A549 (cell line): Measurements from ENCODE around the gene DPYSL4. TPM values are rescaled to one million over a fixed set of nuclear protein-coding genes. Genes with fewer than 3 reads are reported as not detected.

Experiments
- ATAC-seq, 2 experiments: fragments of 200-7000 bp in 1 of 2; fragments of >200 bp in 1 of 2; cut with Nextera tagmentation in 1 of 2; cut with Tn5 transposase in 1 of 2; 3 replicates each; pipeline versions ENCODE4 v1.8.0 to v1.9.1; 2018 to 2020; ENCODE audit warnings: mild to moderate bottlenecking in 1 of 2, moderate library complexity in 1 of 2
- CTCF ChIA-PET: fragments of 300-600 bp; sonication (Branson Sonifier 250); formaldehyde crosslinking; extraction: SDS; loops from one replicate; lab custom pipeline; 2021; ENCODE audit warnings: antibody characterized with exemption, inconsistent platforms; lab: Yijun Ruan, JAX
- POLR2A ChIA-PET: fragments of 350-600 bp; formaldehyde crosslinking; extraction: SDS; loops from one replicate; lab custom pipeline; 2021; ENCODE audit warnings: antibody characterized with exemption, inconsistent platforms; lab: Yijun Ruan, JAX
- DNase-seq, 2 experiments: peaks; one replicate each; pipeline versions ENCODE4 v3.0.0 to v3.0.0-alpha.2; 2011 to 2016; ENCODE audit warnings: low read depth in 1 of 2, low spot score in 1 of 2
- FAIRE-seq: peaks from 2 replicates; lab custom pipeline; 2011; peaks lifted over from hg19 to GRCh38; lab: Jason Lieb, UNC
- H3K27ac ChIP-seq, 2 experiments: fragments of >200 bp; sonication (Bioruptor Twin); formaldehyde crosslinking; 3 replicates each; pipeline ENCODE4 v1.5.1; 2016 to 2017
- H3K4me1 ChIP-seq: fragments of >200 bp; sonication (Bioruptor Twin); formaldehyde crosslinking; 3 replicates; pipeline ENCODE4 v1.6.1; 2016
- H3K4me2 ChIP-seq: fragments of >200 bp; sonication (Bioruptor Twin); formaldehyde crosslinking; 3 replicates; pipeline ENCODE4 v1.6.1; 2016
- H3K4me3 ChIP-seq: fragments of >200 bp; sonication (Bioruptor Twin); formaldehyde crosslinking; 3 replicates; pipeline ENCODE4 v1.5.1; 2016
- H3K9me3 ChIP-seq: fragments of >200 bp; sonication (Bioruptor Twin); formaldehyde crosslinking; 3 replicates; pipeline ENCODE4 v1.6.1; 2016
- CBX2 ChIP-seq: fragments of 200-600 bp; sonication (generic); IDR thresholded peaks from 2 replicates; pipeline ENCODE4 v1.6.1; 2016; ENCODE audit warnings: low read depth, mild to moderate bottlenecking, borderline replicate concordance
- CHD2 ChIP-seq: fragments of 150-350 bp; IDR thresholded peaks from 2 replicates; pipeline ENCODE4 v1.6.1; 2014; ENCODE audit warnings: low read length; ENCODE audit not compliant: partially characterized antibody
- CHD4 ChIP-seq: fragments of 200-600 bp; sonication (generic); IDR thresholded peaks from 2 replicates; pipeline ENCODE4 v1.6.1; 2016; ENCODE audit warnings: antibody characterized with exemption, mild to moderate bottlenecking, borderline replicate concordance
- EHF ChIP-seq: fragments of 250-450 bp; sonication (Bioruptor Pico); IDR thresholded peaks from 2 replicates; pipeline ENCODE4 v1.5.0; 2020; ENCODE audit warnings: mild to moderate bottlenecking
- ESRRA ChIP-seq: fragments of 150-350 bp; IDR thresholded peaks from 2 replicates; pipeline ENCODE4 v1.6.1; 2014; ENCODE audit warnings: mild to moderate bottlenecking, low read length, borderline replicate concordance
- HDAC2 ChIP-seq: fragments of 200-600 bp; sonication (generic); IDR thresholded peaks from 2 replicates; pipeline ENCODE4 v1.6.1; 2016
- HEYL ChIP-seq: fragments of 250-450 bp; sonication (Bioruptor Pico); IDR thresholded peaks from 2 replicates; pipeline ENCODE4 v1.8.0; 2021; ENCODE audit warnings: mild to moderate bottlenecking, moderate library complexity
- HOXB13 ChIP-seq: fragments of 250-450 bp; sonication (Bioruptor Pico); IDR thresholded peaks from 2 replicates; pipeline ENCODE4 v1.5.0; 2020; ENCODE audit warnings: low read depth, mild to moderate bottlenecking, moderate library complexity
- HOXB5 ChIP-seq: fragments of 250-450 bp; sonication (Bioruptor Pico); IDR thresholded peaks from 2 replicates; pipeline ENCODE4 v1.5.0; 2020; ENCODE audit warnings: mild to moderate bottlenecking, moderate library complexity
- JUN ChIP-seq, 2 experiments: fragments of >200 bp; sonication (Bioruptor Twin); formaldehyde crosslinking; IDR thresholded peaks; 2 replicates in 1 of 2; 3 replicates in 1 of 2; pipeline ENCODE4 v1.6.1; 2016 to 2017
- JUNB ChIP-seq: fragments of >200 bp; sonication (Bioruptor Twin); formaldehyde crosslinking; IDR thresholded peaks from 2 replicates; pipeline ENCODE4 v1.6.1; 2016
- NFE2L2 ChIP-seq: fragments of 150-350 bp; conservative IDR thresholded peaks from 2 replicates; pipeline ENCODE4 v1.6.1; 2014; ENCODE audit warnings: low read length
- NPAS2 ChIP-seq: fragments of 250-450 bp; sonication (Bioruptor Pico); IDR thresholded peaks from 2 replicates; pipeline ENCODE4 v1.8.0; 2022; ENCODE audit warnings: mild to moderate bottlenecking, moderate library complexity, borderline replicate concordance
- NR3C1 ChIP-seq: fragments of >200 bp; sonication (Bioruptor Twin); formaldehyde crosslinking; IDR thresholded peaks from 3 replicates; pipeline ENCODE4 v1.6.1; 2017
- RARB ChIP-seq: fragments of 250-450 bp; sonication (Bioruptor Pico); IDR thresholded peaks from 2 replicates; pipeline ENCODE4 v1.8.0; 2021; ENCODE audit warnings: mild to moderate bottlenecking, moderate library complexity
- RNF2 ChIP-seq: fragments of 200-600 bp; sonication (generic); IDR thresholded peaks from 2 replicates; pipeline ENCODE4 v1.6.1; 2016; ENCODE audit warnings: low read depth, mild to moderate bottlenecking, antibody characterized with exemption, moderate library complexity, borderline replicate concordance
- SMC3 ChIP-seq: fragments of >200 bp; sonication (Bioruptor Twin); formaldehyde crosslinking; IDR thresholded peaks from 3 replicates; pipeline ENCODE4 v1.6.1; 2018; ENCODE audit warnings: inconsistent platforms
- SREBF2 ChIP-seq: fragments of 450-650 bp; IDR thresholded peaks from 2 replicates; pipeline ENCODE4 v1.6.1; 2014; ENCODE audit warnings: mild to moderate bottlenecking, moderate library complexity
- TFCP2L1 ChIP-seq: fragments of 250-450 bp; sonication (Bioruptor Pico); IDR thresholded peaks from 2 replicates; pipeline ENCODE4 v1.5.0; 2021; ENCODE audit warnings: mild to moderate bottlenecking
- TP53 ChIP-seq: fragments of 250-450 bp; sonication (Bioruptor Pico); IDR thresholded peaks from 2 replicates; pipeline ENCODE4 v1.5.0; 2021; ENCODE audit warnings: mild to moderate bottlenecking, moderate library complexity
- ZC3H11A ChIP-seq: fragments of 450-650 bp; IDR thresholded peaks from 2 replicates; pipeline ENCODE4 v1.6.1; 2014; ENCODE audit warnings: antibody characterized with exemption, mild to moderate bottlenecking
- ZNF302 ChIP-seq: fragments of 250-450 bp; sonication (Bioruptor Pico); IDR thresholded peaks from 2 replicates; pipeline ENCODE4 v1.9.0; 2021; ENCODE audit warnings: inconsistent platforms, mild to moderate bottlenecking, moderate library complexity
- WGBS: methylation state at CpG from one replicate; pipeline ENCODE4 v1.1.6; 2017; ENCODE audit errors: missing lambda C conversion rate; 5-methylcytosine and 5-hydroxymethylcytosine counted together
- polyA plus RNA-seq, 4 experiments: library from polyadenylated mRNA; depleted of rRNA in 3 of 4; stranded (reverse); fragments of >200 nt; fragmentation: RNase III in 1 of 4; extraction: RNeasy Plus Mini Kit Qiagen cat#74134 plus additional on column Dnase treatment in 1 of 4; gene quantifications; 2 replicates in 3 of 4; 3 replicates in 1 of 4; pipeline ENCODE4 v1.2.3, GENCODE V29; 2011 to 2017
- TF ChIP-seq, protein P1 (sequence below): fragments of >200 bp; sonication (Bioruptor Twin); formaldehyde crosslinking; IDR thresholded peaks from 2 replicates; pipeline ENCODE4 v1.6.1; 2016
- TF ChIP-seq, protein P2 (sequence below): fragments of >200 bp; sonication (Bioruptor Twin); formaldehyde crosslinking; IDR thresholded peaks from 3 replicates; pipeline ENCODE4 v1.6.1; 2016
- TF ChIP-seq, protein P3 (sequence below): IDR thresholded peaks from 2 replicates; pipeline ENCODE4 v1.6.1; 2012; ENCODE audit warnings: low read depth, borderline replicate concordance
- TF ChIP-seq, protein P4 (sequence below): fragments of 250-450 bp; sonication (Bioruptor Pico); IDR thresholded peaks from 2 replicates; pipeline ENCODE4 v1.5.0; 2021; ENCODE audit warnings: mild to moderate bottlenecking, moderate library complexity, borderline replicate concordance

The DPYSL4 gene
- polyA plus RNA-seq, 2 of the 4 experiments (the other 2 are of a cell fraction), result 2.9 to 14.1 TPM

DNA sequence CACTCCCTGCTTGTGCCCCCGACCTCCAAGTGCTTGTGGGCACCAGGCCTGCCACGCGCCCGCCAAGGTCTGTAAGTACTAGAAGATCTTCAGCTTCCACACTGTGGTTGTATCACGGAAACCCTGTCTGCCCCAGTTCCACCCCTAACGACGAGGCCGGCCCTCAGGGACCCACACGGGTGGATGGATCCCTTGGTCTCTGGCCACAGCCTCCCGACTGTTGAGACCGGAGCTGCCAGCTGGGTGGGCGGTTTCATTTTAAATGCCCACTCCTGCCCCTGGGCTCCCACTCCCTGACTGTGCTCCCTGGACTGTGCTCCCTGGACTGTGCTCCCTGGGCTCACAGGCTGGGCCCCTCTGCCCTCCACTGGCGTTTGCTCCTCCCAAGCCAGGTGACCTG lies 50.1 kb downstream of the DPYSL4 start:
- ATAC-seq (no peak), FAIRE-seq (no peak), DNase-seq (no peak)
- CTCF ChIA-PET, result interaction anchor here (2.3 kb wide), 1 partner anchor 116 kb away, joined by 8 read pairs; no protein-coding TSS in a partner anchor
- H3K4me1 ChIP-seq, result no peaks in the 10 kb centered on the region
- H3K4me3 ChIP-seq, result no peak overlapping the region
- TF ChIP-seq JUN (IDR thresholded peaks at IDR 0.05) (no peak), SMC3 (no peak), CHD2 (no peak), RNF2 (no peak), TFCP2L1 (no peak), SREBF2 (no peak), CHD4 (no peak), ZNF302 (no peak)
- POLR2A ChIA-PET, result no interaction called here
- WGBS, result 91% methylated on average over 12 of the region's 13 CpGs
- H3K27ac ChIP-seq, result no peak overlapping the region
- H3K4me2 ChIP-seq, result no peak overlapping the region
- H3K9me3 ChIP-seq, result no peaks in the 10 kb centered on the region

DNA sequence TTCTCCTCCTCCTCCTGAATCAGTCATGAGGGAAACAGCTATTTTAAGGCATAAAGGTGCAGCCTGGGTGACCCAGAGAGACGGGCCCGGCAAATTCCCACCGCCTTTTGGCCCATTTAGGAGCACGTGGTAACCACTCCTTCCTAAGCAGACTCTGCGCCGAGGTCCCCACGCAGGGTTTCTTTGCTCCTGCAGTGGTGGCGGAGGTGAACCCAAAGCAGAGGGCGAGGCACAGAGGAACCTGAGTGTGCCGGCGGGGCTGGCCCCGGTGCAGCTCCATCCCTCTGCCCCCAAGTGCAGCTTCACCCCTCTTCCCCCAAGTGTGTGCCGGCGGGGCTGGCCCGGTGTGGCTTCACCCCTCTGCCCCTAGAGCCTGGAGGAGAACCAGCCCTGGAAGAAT lies 50.6 kb downstream of the DPYSL4 start:
- POLR2A ChIA-PET, result no interaction called here
- H3K4me3 ChIP-seq, result no peak overlapping the region
- no peaks in the 10 kb centered on the region for H3K9me3 ChIP-seq
- DNase-seq (no peak), ATAC-seq (no peak), FAIRE-seq (no peak)
- WGBS, result 97% methylated on average over 14 of the region's 15 CpGs
- CTCF ChIA-PET, result interaction anchor here (2.3 kb wide), 1 partner anchor 116 kb away, joined by 8 read pairs; no protein-coding TSS in a partner anchor
- H3K4me1 ChIP-seq, result no peaks in the 10 kb centered on the region
- H3K27ac ChIP-seq, result no peak overlapping the region
- H3K4me2 ChIP-seq, result no peak overlapping the region
- no peak for TF ChIP-seq HDAC2
- TF ChIP-seq, protein P1, sequence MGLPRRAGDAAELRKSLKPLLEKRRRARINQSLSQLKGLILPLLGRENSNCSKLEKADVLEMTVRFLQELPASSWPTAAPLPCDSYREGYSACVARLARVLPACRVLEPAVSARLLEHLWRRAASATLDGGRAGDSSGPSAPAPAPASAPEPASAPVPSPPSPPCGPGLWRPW, result no peak
- TF ChIP-seq JUNB, result no peak
- no peak for TF ChIP-seq NPAS2 (CRISPR knock-in tag)
- no peak for TF ChIP-seq RARB (CRISPR knock-in tag)
- TF ChIP-seq SREBF2, result no peak
- TF ChIP-seq NR3C1, result no peak
- TF ChIP-seq NFE2L2, result no peak
- no peak for TF ChIP-seq ZC3H11A

DNA sequence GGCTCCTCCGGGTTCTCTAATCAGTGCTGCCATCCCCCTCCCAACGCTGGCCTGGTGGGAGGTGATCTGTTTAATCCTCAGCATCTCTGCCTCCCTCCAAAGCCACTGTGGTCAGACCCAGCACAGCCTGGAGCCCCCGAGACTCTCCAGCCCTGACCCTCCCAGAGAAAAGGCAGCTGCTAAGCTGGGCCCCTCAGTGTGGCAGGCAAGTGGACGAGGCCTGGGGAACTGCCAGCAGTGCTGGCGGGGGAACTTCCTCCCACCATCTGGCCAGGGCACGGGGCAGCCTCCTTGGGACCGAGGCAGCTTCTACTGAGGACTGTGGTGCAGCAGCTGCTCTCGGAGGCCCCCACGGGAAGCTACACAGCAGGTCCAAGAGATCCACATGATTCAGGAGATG lies 51.1 kb downstream of the DPYSL4 start:
- CTCF ChIA-PET, result interaction anchor here (2.3 kb wide), 1 partner anchor 115 kb away, joined by 8 read pairs; no protein-coding TSS in a partner anchor
- no peak for FAIRE-seq
- TF ChIP-seq JUN (IDR thresholded peaks at IDR 0.05) (no peak), HEYL (CRISPR knock-in tag) (no peak), EHF (CRISPR knock-in tag) (no peak), TP53 (CRISPR knock-in tag) (no peak), RNF2 (no peak), HOXB5 (CRISPR knock-in tag) (no peak), SREBF2 (no peak), HOXB13 (CRISPR knock-in tag) (no peak), CBX2 (no peak), ESRRA (no peak)
- TF ChIP-seq, protein P2, sequence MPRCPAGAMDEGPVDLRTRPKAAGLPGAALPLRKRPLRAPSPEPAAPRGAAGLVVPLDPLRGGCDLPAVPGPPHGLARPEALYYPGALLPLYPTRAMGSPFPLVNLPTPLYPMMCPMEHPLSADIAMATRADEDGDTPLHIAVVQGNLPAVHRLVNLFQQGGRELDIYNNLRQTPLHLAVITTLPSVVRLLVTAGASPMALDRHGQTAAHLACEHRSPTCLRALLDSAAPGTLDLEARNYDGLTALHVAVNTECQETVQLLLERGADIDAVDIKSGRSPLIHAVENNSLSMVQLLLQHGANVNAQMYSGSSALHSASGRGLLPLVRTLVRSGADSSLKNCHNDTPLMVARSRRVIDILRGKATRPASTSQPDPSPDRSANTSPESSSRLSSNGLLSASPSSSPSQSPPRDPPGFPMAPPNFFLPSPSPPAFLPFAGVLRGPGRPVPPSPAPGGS, result no peak
- TF ChIP-seq, protein P3, sequence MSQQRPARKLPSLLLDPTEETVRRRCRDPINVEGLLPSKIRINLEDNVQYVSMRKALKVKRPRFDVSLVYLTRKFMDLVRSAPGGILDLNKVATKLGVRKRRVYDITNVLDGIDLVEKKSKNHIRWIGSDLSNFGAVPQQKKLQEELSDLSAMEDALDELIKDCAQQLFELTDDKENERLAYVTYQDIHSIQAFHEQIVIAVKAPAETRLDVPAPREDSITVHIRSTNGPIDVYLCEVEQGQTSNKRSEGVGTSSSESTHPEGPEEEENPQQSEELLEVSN, result no peak
- TF ChIP-seq, protein P4, sequence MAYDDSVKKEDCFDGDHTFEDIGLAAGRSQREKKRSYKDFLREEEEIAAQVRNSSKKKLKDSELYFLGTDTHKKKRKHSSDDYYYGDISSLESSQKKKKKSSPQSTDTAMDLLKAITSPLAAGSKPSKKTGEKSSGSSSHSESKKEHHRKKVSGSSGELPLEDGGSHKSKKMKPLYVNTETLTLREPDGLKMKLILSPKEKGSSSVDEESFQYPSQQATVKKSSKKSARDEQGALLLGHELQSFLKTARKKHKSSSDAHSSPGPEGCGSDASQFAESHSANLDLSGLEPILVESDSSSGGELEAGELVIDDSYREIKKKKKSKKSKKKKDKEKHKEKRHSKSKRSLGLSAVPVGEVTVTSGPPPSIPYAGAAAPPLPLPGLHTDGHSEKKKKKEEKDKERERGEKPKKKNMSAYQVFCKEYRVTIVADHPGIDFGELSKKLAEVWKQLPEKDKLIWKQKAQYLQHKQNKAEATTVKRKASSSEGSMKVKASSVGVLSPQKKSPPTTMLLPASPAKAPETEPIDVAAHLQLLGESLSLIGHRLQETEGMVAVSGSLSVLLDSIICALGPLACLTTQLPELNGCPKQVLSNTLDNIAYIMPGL, result no peak
- Histone ChIP-seq H3K4me1 (no peaks in the 10 kb centered on the region), H3K9me3 (no peaks in the 10 kb centered on the region), H3K4me2 (no peak overlapping the region), H3K4me3 (no peak overlapping the region), H3K27ac (no peak overlapping the region)
- no peak for ATAC-seq
- DNase-seq, result no peak
- 79% methylated on average over 9 of the region's 9 CpGs for WGBS
- POLR2A ChIA-PET, result no interaction called here
